Measurements from ENCODE around the gene ANKRD16. TPM values are rescaled to one million over a fixed set of nuclear protein-coding genes. Genes with fewer than 3 reads are reported as not detected.
"Not testable (repeated sequence)": the region's sequence is repeated elsewhere in the genome, so short reads cannot be mapped to it uniquely, and the experiment has no call there.

ANKRD16 gene
- total and polyA plus RNA-seq, 4 donors, result 10.1 to 15.5 (median 12.9) TPM

GRCh38 chr10:5888843-5889623 is 660 bp downstream of the ANKRD16 start:
- peaks cover 25% of the 10 kb centered on the region for H3K4me1 ChIP-seq (ENCODE audit: control insufficient read depth, insufficient read depth, low read length)
- peak in 2 of 6 donors; percentile 41 to 51 for DNase-seq (ENCODE audit: low read depth in 4 of 6, low spot score in 6 of 6)
- peaks cover 20% of the 10 kb centered on the region for H3K36me3 ChIP-seq (ENCODE audit: control insufficient read depth, insufficient read depth, low read length)
- WGBS (ENCODE audit: insufficient coverage), result under 1% methylated on average over 80 of the region's 80 CpGs
- peak overlapping the region; percentile 85 for H3K27ac ChIP-seq (ENCODE audit: low read depth, low read length)
- no peaks in the 10 kb centered on the region for H3K27me3 ChIP-seq (ENCODE audit: control insufficient read depth, insufficient read depth, low read length)
- H3K9me3 ChIP-seq (ENCODE audit: control insufficient read depth, insufficient read depth, low read length), result no peaks in the 10 kb centered on the region
- H3K4me3 ChIP-seq (ENCODE audit: low read depth, low read length), result peak overlapping the region; percentile 78

GRCh38 chr10:5888351-5888750 is 1.3 kb downstream of the ANKRD16 start:
- WGBS (ENCODE audit: insufficient coverage), result 13% methylated on average over 5 of the region's 10 CpGs
- H3K27me3 ChIP-seq (ENCODE audit: control insufficient read depth, insufficient read depth, low read length), result no peaks in the 10 kb centered on the region
- no peaks in the 10 kb centered on the region for H3K9me3 ChIP-seq (ENCODE audit: control insufficient read depth, insufficient read depth, low read length)
- no peak overlapping the region for H3K27ac ChIP-seq (ENCODE audit: low read depth, low read length)
- peak overlapping the region; percentile 65 for H3K4me3 ChIP-seq (ENCODE audit: low read depth, low read length)
- peaks cover 27% of the 10 kb centered on the region for H3K36me3 ChIP-seq (ENCODE audit: control insufficient read depth, insufficient read depth, low read length)
- peaks cover 25% of the 10 kb centered on the region for H3K4me1 ChIP-seq (ENCODE audit: control insufficient read depth, insufficient read depth, low read length)
- peak in 2 of 6 donors; percentile 14 to 24 for DNase-seq (ENCODE audit: low read depth in 4 of 6, low spot score in 6 of 6)

- no peak overlapping the region for H3K4me3 ChIP-seq (ENCODE audit: low read depth, low read length)
- DNase-seq (ENCODE audit: low read depth in 4 of 6, low spot score in 6 of 6), result no peak
- H3K27me3 ChIP-seq (ENCODE audit: control insufficient read depth, insufficient read depth, low read length), result no peaks in the 10 kb centered on the region
- H3K4me1 ChIP-seq (ENCODE audit: control insufficient read depth, insufficient read depth, low read length), result peaks cover 25% of the 10 kb centered on the region
- WGBS (ENCODE audit: insufficient coverage), result 92% methylated on average over 4 of the region's 8 CpGs
- H3K9me3 ChIP-seq (ENCODE audit: control insufficient read depth, insufficient read depth, low read length), result no peaks in the 10 kb centered on the region
- no peak overlapping the region for H3K27ac ChIP-seq (ENCODE audit: low read depth, low read length)
- H3K36me3 ChIP-seq (ENCODE audit: control insufficient read depth, insufficient read depth, low read length), result peaks cover 31% of the 10 kb centered on the region
Observed at GRCh38 chr10:5887641-5888040, 2.1 kb downstream of the ANKRD16 start.

- WGBS (ENCODE audit: insufficient coverage), result no CpG with 5 or more reads among the region's 1 CpG
Observed at GRCh38 chr10:5887029-5887428, 2.7 kb downstream of the ANKRD16 start.

GRCh38 chr10:5885619-5886018 is 4.1 kb downstream of the ANKRD16 start:
- no peak overlapping the region for H3K27ac ChIP-seq (ENCODE audit: low read depth, low read length)
- H3K4me3 ChIP-seq (ENCODE audit: low read depth, low read length), result no peak overlapping the region
- no CpG with 5 or more reads among the region's 5 CpGs for WGBS (ENCODE audit: insufficient coverage)
- DNase-seq (ENCODE audit: low read depth in 4 of 6, low spot score in 6 of 6), result no peak
- H3K4me1 ChIP-seq (ENCODE audit: control insufficient read depth, insufficient read depth, low read length), result peaks cover 13% of the 10 kb centered on the region
- H3K9me3 ChIP-seq (ENCODE audit: control insufficient read depth, insufficient read depth, low read length), result no peaks in the 10 kb centered on the region
- no peaks in the 10 kb centered on the region for H3K27me3 ChIP-seq (ENCODE audit: control insufficient read depth, insufficient read depth, low read length)
- H3K36me3 ChIP-seq (ENCODE audit: control insufficient read depth, insufficient read depth, low read length), result peaks cover 38% of the 10 kb centered on the region

More at GRCh38 chr10:5887029-5887428, 2.7 kb downstream of the ANKRD16 start:
- Histone ChIP-seq H3K9me3 (ENCODE audit: control insufficient read depth, insufficient read depth, low read length) (no peaks in the 10 kb centered on the region), H3K27me3 (ENCODE audit: control insufficient read depth, insufficient read depth, low read length) (no peaks in the 10 kb centered on the region), H3K4me3 (ENCODE audit: low read depth, low read length) (no peak overlapping the region), H3K27ac (ENCODE audit: low read depth, low read length) (no peak overlapping the region), H3K36me3 (ENCODE audit: control insufficient read depth, insufficient read depth, low read length) (peaks cover 34% of the 10 kb centered on the region), H3K4me1 (ENCODE audit: control insufficient read depth, insufficient read depth, low read length) (peaks cover 25% of the 10 kb centered on the region)
- no peak for DNase-seq (ENCODE audit: low read depth in 4 of 6, low spot score in 6 of 6)

GRCh38 chr10:5882961-5883360 is 6.7 kb downstream of the ANKRD16 start:
- Histone ChIP-seq H3K4me3 (ENCODE audit: low read depth, low read length) (no peak overlapping the region), H3K36me3 (ENCODE audit: control insufficient read depth, insufficient read depth, low read length) (peaks cover 57% of the 10 kb centered on the region)
- WGBS (ENCODE audit: insufficient coverage), result 92% methylated on average over 7 of the region's 8 CpGs

GRCh38 chr10:5877041-5877440 is 12.7 kb downstream of the ANKRD16 start:
- H3K27ac ChIP-seq (ENCODE audit: low read depth, low read length); H3K4me3 ChIP-seq (ENCODE audit: low read depth, low read length); H3K27me3 ChIP-seq (ENCODE audit: control insufficient read depth, insufficient read depth, low read length); H3K9me3 ChIP-seq (ENCODE audit: control insufficient read depth, insufficient read depth, low read length); H3K4me1 ChIP-seq (ENCODE audit: control insufficient read depth, insufficient read depth, low read length); DNase-seq (ENCODE audit: low read depth in 4 of 6, low spot score in 6 of 6): not testable (repeated sequence)
- H3K36me3 ChIP-seq (ENCODE audit: control insufficient read depth, insufficient read depth, low read length), result peaks cover 48% of the 10 kb centered on the region
- WGBS (ENCODE audit: insufficient coverage), result 92% methylated on average over 4 of the region's 7 CpGs

More at GRCh38 chr10:5882961-5883360, 6.7 kb downstream of the ANKRD16 start:
- H3K27ac ChIP-seq (ENCODE audit: low read depth, low read length), result no peak overlapping the region
- no peak for DNase-seq (ENCODE audit: low read depth in 4 of 6, low spot score in 6 of 6)
- H3K9me3 ChIP-seq (ENCODE audit: control insufficient read depth, insufficient read depth, low read length), result no peaks in the 10 kb centered on the region
- no peaks in the 10 kb centered on the region for H3K27me3 ChIP-seq (ENCODE audit: control insufficient read depth, insufficient read depth, low read length)
- H3K4me1 ChIP-seq (ENCODE audit: control insufficient read depth, insufficient read depth, low read length), result peaks cover 3% of the 10 kb centered on the region

- no peak overlapping the region for H3K27ac ChIP-seq (ENCODE audit: low read depth, low read length)
Observed at GRCh38 chr10:5876181-5876768, 13.4 kb downstream of the ANKRD16 start.

GRCh38 chr10:5873515-5873995 is 16.1 kb downstream of the ANKRD16 start:
- DNase-seq (ENCODE audit: low read depth in 4 of 6, low spot score in 6 of 6), result peak; percentile 64 to 95 (median 75)
- no peak overlapping the region for H3K4me3 ChIP-seq (ENCODE audit: low read depth, low read length)
- 80% methylated on average over 5 of the region's 9 CpGs for WGBS (ENCODE audit: insufficient coverage)

More at GRCh38 chr10:5876181-5876768, 13.4 kb downstream of the ANKRD16 start:
- DNase-seq (ENCODE audit: low read depth in 4 of 6, low spot score in 6 of 6), result peak in 2 of 6 donors; percentile 6 to 24
- 64% methylated on average over 13 of the region's 14 CpGs for WGBS (ENCODE audit: insufficient coverage)
- Histone ChIP-seq H3K4me3 (ENCODE audit: low read depth, low read length) (no peak overlapping the region), H3K27me3 (ENCODE audit: control insufficient read depth, insufficient read depth, low read length) (no peaks in the 10 kb centered on the region), H3K36me3 (ENCODE audit: control insufficient read depth, insufficient read depth, low read length) (peaks cover 43% of the 10 kb centered on the region), H3K9me3 (ENCODE audit: control insufficient read depth, insufficient read depth, low read length) (no peaks in the 10 kb centered on the region), H3K4me1 (ENCODE audit: control insufficient read depth, insufficient read depth, low read length) (no peaks in the 10 kb centered on the region)

More at GRCh38 chr10:5873515-5873995, 16.1 kb downstream of the ANKRD16 start:
- no peaks in the 10 kb centered on the region for H3K27me3 ChIP-seq (ENCODE audit: control insufficient read depth, insufficient read depth, low read length)
- H3K9me3 ChIP-seq (ENCODE audit: control insufficient read depth, insufficient read depth, low read length), result no peaks in the 10 kb centered on the region
- H3K4me1 ChIP-seq (ENCODE audit: control insufficient read depth, insufficient read depth, low read length), result no peaks in the 10 kb centered on the region
- peaks cover 37% of the 10 kb centered on the region for H3K36me3 ChIP-seq (ENCODE audit: control insufficient read depth, insufficient read depth, low read length)
- H3K27ac ChIP-seq (ENCODE audit: low read depth, low read length), result no peak overlapping the region

All from spinal cord (tissue), 10 donors.